ENCODE results near the gene GSX2.

Gene GSX2

GRCh38 chr4:54091637-54092404 is 8.1 kb upstream of the GSX2 start:
- DNase-seq: peak; percentile 85
- H3K23ac ChIP-seq (ENCODE audit: low read length in 2 of 2): peak overlapping the region in 1 of 2 experiments; percentile 47
- no peak overlapping the region for H2BK15ac ChIP-seq (ENCODE audit: low read depth, poor library complexity, severe bottlenecking)
- peak overlapping the region in 1 of 2 experiments; percentile 69 for H3K14ac ChIP-seq (ENCODE audit: low read length in 2 of 2)
- H3K79me1 ChIP-seq (replicated peaks; ENCODE audit: low read length, poor library complexity, severe bottlenecking): no peaks in the 10 kb centered on the region
- no peaks in the 10 kb centered on the region for H3K9me3 ChIP-seq (ENCODE audit: control insufficient read depth, low read length)
- H2AFZ ChIP-seq (ENCODE audit: low read depth, low read length): peak overlapping the region; percentile 78
- H4K91ac ChIP-seq (ENCODE audit: low read length): no peak overlapping the region
- no peak overlapping the region for H2AK5ac ChIP-seq (ENCODE audit: low read length, severe bottlenecking)
- peak overlapping the region; percentile 60 to 88 for H3K4me3 ChIP-seq (ENCODE audit: insufficient read depth in 1 of 2, low read depth in 1 of 2, low read length in 2 of 2)
- H3K36me3 ChIP-seq (ENCODE audit: control insufficient read depth in 1 of 2, insufficient read depth in 2 of 2, low read depth in 1 of 2, low read length in 2 of 2): no peaks in the 10 kb centered on the region
- H2BK12ac ChIP-seq (ENCODE audit: low read length in 2 of 2): peak overlapping the region in 1 of 2 experiments; percentile 61
- H3K4ac ChIP-seq (ENCODE audit: low read depth in 1 of 2, low read length in 2 of 2): peak overlapping the region in 1 of 2 experiments; percentile 44
- WGBS: 2% methylated on average over 43 of the region's 48 CpGs
- no peak overlapping the region for H2BK5ac ChIP-seq (ENCODE audit: low read depth, low read length, poor library complexity, severe bottlenecking)
- peak overlapping the region; percentile 94 for H3K4me2 ChIP-seq (ENCODE audit: low read length, poor library complexity, severe bottlenecking)
- H3K27me3 ChIP-seq (ENCODE audit: control insufficient read depth in 1 of 2, insufficient read depth in 1 of 2, low read length in 2 of 2): peaks cover 32 to 47% of the 10 kb centered on the region in 2 experiments
- H3K4me1 ChIP-seq (ENCODE audit: control insufficient read depth, insufficient read depth, low read depth, low read length): peaks cover 14% of the 10 kb centered on the region
- H4K8ac ChIP-seq (ENCODE audit: low read length): no peak overlapping the region
- H2BK120ac ChIP-seq (ENCODE audit: low read depth, low read length): no peak overlapping the region
- H3K18ac ChIP-seq (ENCODE audit: low read depth in 1 of 2, low read length in 2 of 2): peak overlapping the region in 1 of 2 experiments; percentile 79
- peak overlapping the region; percentile 77 for H3K9ac ChIP-seq (ENCODE audit: low read length)
- H3K27ac ChIP-seq (ENCODE audit: low read length, poor library complexity, severe bottlenecking): no peak overlapping the region

GRCh38 chr4:54092405-54093323 is 7.3 kb upstream of the GSX2 start:
- H3K27me3 ChIP-seq (ENCODE audit: control insufficient read depth in 1 of 2, insufficient read depth in 1 of 2, low read length in 2 of 2): peaks cover 40 to 55% of the 10 kb centered on the region in 2 experiments
- H3K27ac ChIP-seq (ENCODE audit: low read length, poor library complexity, severe bottlenecking): no peak overlapping the region
- no peaks in the 10 kb centered on the region for H3K79me1 ChIP-seq (replicated peaks; ENCODE audit: low read length, poor library complexity, severe bottlenecking)
- peak overlapping the region; percentile 94 for H3K4me2 ChIP-seq (ENCODE audit: low read length, poor library complexity, severe bottlenecking)
- no peak overlapping the region for H2AK5ac ChIP-seq (ENCODE audit: low read length, severe bottlenecking)
- H3K4me3 ChIP-seq (ENCODE audit: insufficient read depth in 1 of 2, low read depth in 1 of 2, low read length in 2 of 2): peak overlapping the region; percentile 60 to 88
- no peak overlapping the region for H4K91ac ChIP-seq (ENCODE audit: low read length)
- H2AFZ ChIP-seq (ENCODE audit: low read depth, low read length): peak overlapping the region; percentile 78
- H2BK15ac ChIP-seq (ENCODE audit: low read depth, poor library complexity, severe bottlenecking): no peak overlapping the region
- peak overlapping the region in 1 of 2 experiments; percentile 59 for H3K18ac ChIP-seq (ENCODE audit: low read depth in 1 of 2, low read length in 2 of 2)
- H4K8ac ChIP-seq (ENCODE audit: low read length): no peak overlapping the region
- H3K9ac ChIP-seq (ENCODE audit: low read length): peak overlapping the region; percentile 77
- peaks cover 14% of the 10 kb centered on the region for H3K4me1 ChIP-seq (ENCODE audit: control insufficient read depth, insufficient read depth, low read depth, low read length)
- H3K4ac ChIP-seq (ENCODE audit: low read depth in 1 of 2, low read length in 2 of 2): no peak overlapping the region
- no peaks in the 10 kb centered on the region for H3K36me3 ChIP-seq (ENCODE audit: control insufficient read depth in 1 of 2, insufficient read depth in 2 of 2, low read depth in 1 of 2, low read length in 2 of 2)
- no peaks in the 10 kb centered on the region for H3K9me3 ChIP-seq (ENCODE audit: control insufficient read depth, low read length)
- peak overlapping the region in 1 of 2 experiments; percentile 47 for H3K23ac ChIP-seq (ENCODE audit: low read length in 2 of 2)
- no peak overlapping the region for H2BK5ac ChIP-seq (ENCODE audit: low read depth, low read length, poor library complexity, severe bottlenecking)
- H2BK120ac ChIP-seq (ENCODE audit: low read depth, low read length): no peak overlapping the region
- 24% methylated on average over 12 of the region's 13 CpGs for WGBS
- H2BK12ac ChIP-seq (ENCODE audit: low read length in 2 of 2): peak overlapping the region in 1 of 2 experiments; percentile 61
- DNase-seq: no peak
- H3K14ac ChIP-seq (ENCODE audit: low read length in 2 of 2): peak overlapping the region in 1 of 2 experiments; percentile 69

- peaks cover 14% of the 10 kb centered on the region for H3K4me1 ChIP-seq (ENCODE audit: control insufficient read depth, insufficient read depth, low read depth, low read length)
- no peak overlapping the region for H3K4me3 ChIP-seq (ENCODE audit: insufficient read depth in 1 of 2, low read depth in 1 of 2, low read length in 2 of 2)
- no peak overlapping the region for H3K23ac ChIP-seq (ENCODE audit: low read length in 2 of 2)
- H2BK120ac ChIP-seq (ENCODE audit: low read depth, low read length): no peak overlapping the region
- H3K9ac ChIP-seq (ENCODE audit: low read length): no peak overlapping the region
- H3K79me1 ChIP-seq (replicated peaks; ENCODE audit: low read length, poor library complexity, severe bottlenecking): no peaks in the 10 kb centered on the region
- H2AFZ ChIP-seq (ENCODE audit: low read depth, low read length): no peak overlapping the region
- H3K36me3 ChIP-seq (ENCODE audit: control insufficient read depth in 1 of 2, insufficient read depth in 2 of 2, low read depth in 1 of 2, low read length in 2 of 2): no peaks in the 10 kb centered on the region
- no peak overlapping the region for H4K8ac ChIP-seq (ENCODE audit: low read length)
- H2BK15ac ChIP-seq (ENCODE audit: low read depth, poor library complexity, severe bottlenecking): no peak overlapping the region
- H2BK12ac ChIP-seq (ENCODE audit: low read length in 2 of 2): no peak overlapping the region
- H3K14ac ChIP-seq (ENCODE audit: low read length in 2 of 2): no peak overlapping the region
- no peak overlapping the region for H3K18ac ChIP-seq (ENCODE audit: low read depth in 1 of 2, low read length in 2 of 2)
- no peak for DNase-seq
- H3K27ac ChIP-seq (ENCODE audit: low read length, poor library complexity, severe bottlenecking): no peak overlapping the region
- 20% methylated on average over 37 of the region's 37 CpGs for WGBS
- no peak overlapping the region for H2BK5ac ChIP-seq (ENCODE audit: low read depth, low read length, poor library complexity, severe bottlenecking)
- no peaks in the 10 kb centered on the region for H3K9me3 ChIP-seq (ENCODE audit: control insufficient read depth, low read length)
- H4K91ac ChIP-seq (ENCODE audit: low read length): no peak overlapping the region
- no peak overlapping the region for H2AK5ac ChIP-seq (ENCODE audit: low read length, severe bottlenecking)
- peaks cover 49 to 65% of the 10 kb centered on the region in 2 experiments for H3K27me3 ChIP-seq (ENCODE audit: control insufficient read depth in 1 of 2, insufficient read depth in 1 of 2, low read length in 2 of 2)
- no peak overlapping the region for H3K4me2 ChIP-seq (ENCODE audit: low read length, poor library complexity, severe bottlenecking)
- H3K4ac ChIP-seq (ENCODE audit: low read depth in 1 of 2, low read length in 2 of 2): no peak overlapping the region
Observed at GRCh38 chr4:54093324-54094240, 6.4 kb upstream of the GSX2 start.

Data from mesenchymal stem cell (in vitro differentiated cells and primary cell).